GM19395 (cell line): ENCODE results near the gene PLAAT3.
"Not testable (repeated sequence)": the region's sequence is repeated elsewhere in the genome, so short reads cannot be mapped to it uniquely, and the experiment has no call there.

Experiments
- ATAC-seq: cut with Tn5 transposase; IDR thresholded peaks from one replicate; pipeline ENCODE4 v1.9.1; 2021; ENCODE audit warnings: mild to moderate bottlenecking, moderate library complexity; ENCODE audit not compliant: unreplicated experiment

PLAAT3 gene

GRCh38 chr11:63609971-63610580, 4.2 kb downstream of the PLAAT3 start:
- no peak for ATAC-seq

- ATAC-seq, result no peak
Observed at GRCh38 chr11:63609536-63609935, 4.7 kb downstream of the PLAAT3 start.

- ATAC-seq, result no peak
Observed at GRCh38 chr11:63608353-63609345, 5.6 kb downstream of the PLAAT3 start.

- ATAC-seq, result no peak
Observed at GRCh38 chr11:63603180-63603518, 11.1 kb downstream of the PLAAT3 start.

DNA sequence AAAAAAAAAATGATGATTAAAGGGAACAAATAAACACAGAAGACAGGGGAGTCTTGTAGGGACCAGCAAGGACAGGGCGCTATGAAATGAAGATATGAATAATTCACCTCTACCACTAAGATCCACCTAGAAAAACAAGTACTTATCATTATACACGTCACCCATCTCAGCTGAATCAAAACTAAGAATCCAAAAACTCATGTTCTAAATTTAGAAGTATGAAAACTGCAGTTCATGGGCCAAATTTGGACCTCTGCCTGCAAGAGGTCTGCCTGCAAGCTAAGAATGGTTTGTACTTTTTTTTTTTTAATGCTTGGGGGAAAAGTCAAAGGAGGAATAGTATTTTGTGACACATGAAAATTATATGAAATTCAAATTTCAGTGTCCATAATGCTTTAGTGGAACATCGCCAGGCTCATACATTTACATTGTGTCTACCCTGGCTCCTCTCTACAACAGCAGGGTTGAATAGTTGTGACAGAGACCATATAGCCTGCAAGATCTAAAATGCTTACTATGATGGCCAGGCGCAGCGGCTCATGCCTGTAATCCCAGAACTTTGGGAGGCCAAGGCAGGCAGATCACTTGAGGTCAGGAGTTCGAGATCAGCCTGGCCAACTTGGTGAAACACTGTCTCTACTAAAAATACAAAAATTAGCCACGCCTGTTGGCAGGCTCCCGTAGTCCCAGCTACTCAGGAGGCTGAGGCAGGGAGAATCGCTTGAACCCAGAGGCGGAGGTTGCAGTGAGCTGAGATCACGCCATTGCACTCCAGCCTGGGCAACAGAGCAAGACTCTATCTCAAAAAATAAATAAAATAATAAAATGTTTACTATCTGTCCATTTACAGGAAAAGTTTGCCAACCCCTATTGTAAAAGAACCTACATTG, 11.7 kb downstream of the PLAAT3 start:
- not testable (repeated sequence) for ATAC-seq

GRCh38 chr11:63599211-63600122, 14.8 kb downstream of the PLAAT3 start:
- no peak for ATAC-seq

- ATAC-seq, result no peak
Observed at GRCh38 chr11:63598556-63598955, 15.7 kb downstream of the PLAAT3 start.

- no peak for ATAC-seq
Observed at GRCh38 chr11:63595296-63595695, 18.9 kb downstream of the PLAAT3 start.

DNA sequence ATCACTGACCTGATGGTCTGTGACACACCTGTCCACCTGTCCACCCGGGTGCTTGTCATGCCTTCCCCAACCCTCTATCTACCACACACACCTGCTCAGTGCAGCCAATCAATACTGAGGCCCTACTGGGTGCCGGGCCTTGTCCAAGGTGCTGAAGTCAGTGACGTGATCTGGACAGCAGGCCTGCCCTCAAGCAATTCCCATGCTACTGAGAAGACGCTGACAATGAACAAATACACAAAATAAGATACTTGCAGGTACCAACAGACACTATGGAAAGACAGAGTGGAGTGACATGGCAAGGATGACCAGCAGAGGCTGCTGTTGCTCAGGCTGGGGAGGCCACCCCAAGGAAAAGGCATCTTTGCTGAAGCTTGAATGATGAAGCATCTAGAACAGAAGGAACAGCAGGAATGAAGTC, 21.2 kb downstream of the PLAAT3 start:
- no peak for ATAC-seq

GRCh38 chr11:63590024-63590788, 24.0 kb downstream of the PLAAT3 start:
- no peak for ATAC-seq

GRCh38 chr11:63589000-63589399, 25.2 kb downstream of the PLAAT3 start:
- no peak for ATAC-seq

DNA sequence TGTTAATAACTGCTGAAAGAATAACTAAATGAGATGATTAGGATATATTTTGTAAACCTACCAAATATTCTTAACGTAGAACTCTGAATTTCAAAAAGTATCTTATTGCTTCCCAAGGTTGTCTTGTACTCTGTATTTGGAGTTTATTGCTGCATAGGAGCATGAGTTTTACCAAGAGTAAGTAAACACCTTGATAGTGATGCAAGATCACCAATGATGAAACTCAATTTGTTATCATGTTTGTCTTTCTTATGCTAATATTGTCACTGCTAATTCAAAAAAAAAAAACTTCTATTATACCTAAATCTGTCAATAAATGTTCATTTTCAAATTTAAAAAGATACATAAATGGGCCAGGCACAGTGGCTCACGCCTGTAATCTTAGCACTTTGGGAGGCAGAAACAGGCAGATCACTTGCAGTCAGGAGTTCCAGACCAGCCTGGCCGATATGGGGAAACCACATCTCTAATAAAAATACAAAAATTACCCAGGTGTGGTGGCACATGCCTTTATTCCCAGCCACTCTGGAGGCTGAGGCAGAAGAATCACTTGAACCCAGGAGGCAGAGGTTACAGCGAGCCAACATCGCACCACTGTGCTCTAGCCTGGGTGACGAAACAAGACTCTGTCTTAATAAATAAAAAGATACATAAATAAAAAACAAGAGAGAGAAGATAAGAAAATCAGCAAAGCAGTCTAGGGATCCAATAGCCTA, 27.6 kb downstream of the PLAAT3 start:
- ATAC-seq, result no peak

- ATAC-seq, result no peak
Observed at GRCh38 chr11:63583357-63583677, 30.9 kb downstream of the PLAAT3 start.

DNA sequence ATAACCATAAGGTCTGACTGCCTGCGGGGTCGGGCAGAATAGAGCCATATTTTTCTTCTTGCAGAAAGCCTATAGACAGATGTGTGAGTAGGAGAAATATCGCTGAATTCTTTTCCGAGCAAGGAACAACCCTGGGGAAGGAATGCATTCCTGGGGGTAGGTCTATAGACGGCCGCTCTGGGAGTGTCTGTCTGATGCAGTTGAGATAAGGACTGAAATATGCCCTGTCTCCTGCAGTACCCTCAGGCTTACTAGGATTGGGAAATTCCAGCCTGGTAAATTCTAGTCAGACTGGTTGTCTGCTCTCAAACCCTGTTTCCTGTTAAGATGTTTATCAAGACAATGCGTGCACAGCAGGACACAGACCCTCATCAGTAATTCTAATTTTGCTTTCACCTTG, 33.0 kb downstream of the PLAAT3 start:
- not testable (repeated sequence) for ATAC-seq

DNA sequence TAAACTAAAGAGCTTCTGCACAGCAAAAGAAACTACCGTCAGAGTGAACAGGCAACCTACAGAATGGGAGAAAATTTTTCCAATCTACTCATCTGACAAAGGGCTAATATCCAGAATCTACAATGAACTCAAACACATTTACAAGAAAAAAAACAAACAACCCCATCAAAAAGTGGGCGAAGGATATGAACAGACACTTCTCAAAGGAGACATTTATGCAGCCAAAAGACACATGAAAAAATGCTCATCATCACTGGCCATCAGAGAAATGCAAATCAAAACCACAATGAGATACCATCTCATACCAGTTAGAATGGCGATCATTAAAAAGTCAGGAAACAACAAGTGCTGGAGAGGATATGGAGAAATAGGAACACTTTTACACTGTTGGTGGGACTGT, 35.4 kb downstream of the PLAAT3 start:
- ATAC-seq, result not testable (repeated sequence)

DNA sequence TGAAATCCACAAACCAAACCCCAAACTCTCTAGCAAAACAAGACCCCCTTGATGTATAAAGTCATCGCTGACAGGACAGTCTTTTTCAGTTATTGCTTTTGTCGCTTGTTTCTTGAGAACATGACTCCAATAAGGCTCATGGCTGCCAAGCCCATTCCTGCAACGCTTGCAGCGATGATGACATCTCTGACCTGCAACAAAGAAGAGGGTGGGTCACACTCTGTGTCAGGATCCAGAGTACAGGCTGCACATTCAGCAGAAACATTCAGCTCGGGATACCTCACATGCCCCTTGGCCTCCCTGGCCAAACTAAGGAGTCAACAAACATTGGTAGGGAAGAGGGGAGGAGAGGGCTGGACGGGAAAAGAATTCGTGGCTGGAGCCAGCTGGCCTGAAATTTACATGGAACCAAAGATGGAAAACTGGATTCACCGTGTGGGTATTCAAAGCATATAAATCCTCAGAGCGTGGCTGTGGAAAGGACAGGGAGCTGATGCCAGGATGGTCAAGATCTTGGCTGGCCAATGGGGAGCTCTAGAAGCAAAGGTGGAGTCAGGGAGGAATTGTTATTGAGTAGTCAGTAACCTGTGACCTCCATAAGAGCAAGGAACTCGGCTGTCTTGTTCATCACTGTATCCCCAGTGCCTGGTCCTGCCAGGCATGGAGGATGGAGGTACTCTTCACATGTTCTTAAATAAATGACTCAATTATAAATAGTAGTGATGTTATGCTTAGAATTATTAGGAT, 39.2 kb downstream of the PLAAT3 start:
- no peak for ATAC-seq

- no peak for ATAC-seq
Observed at GRCh38 chr11:63573881-63574855, 40.1 kb downstream of the PLAAT3 start.
